ENCODE measurements around the gene DGKI.

Gene DGKI

GRCh38 chr7:137506031-137506430 lies 340.7 kb downstream of the DGKI start:
- Histone ChIP-seq H3K79me2 (ENCODE audit: control insufficient read depth, low read length) (no peaks in the 10 kb centered on the region), H3K36me3 (ENCODE audit: control insufficient read depth, low read length) (no peaks in the 10 kb centered on the region), H3F3A (ENCODE audit: control insufficient read depth, insufficient read depth) (no peaks in the 10 kb centered on the region), H3K9me3 (ENCODE audit: control insufficient read depth, insufficient read depth, low read length) (no peaks in the 10 kb centered on the region), H3K27ac (ENCODE audit: low read depth, low read length) (no peak overlapping the region), H3K27me3 (ENCODE audit: control insufficient read depth, low read length) (no peaks in the 10 kb centered on the region), H3K4me1 (ENCODE audit: control insufficient read depth, low read length) (no peaks in the 10 kb centered on the region), H3K4me2 (ENCODE audit: low read length) (no peak overlapping the region), H3K4me3 (ENCODE audit: low read length) (no peak overlapping the region), H4K20me1 (ENCODE audit: control insufficient read depth, insufficient read depth, low read depth, low read length) (no peaks in the 10 kb centered on the region), H3K9me2 (replicated peaks; ENCODE audit: control insufficient read depth, low read length) (no peaks in the 10 kb centered on the region)
- TF ChIP-seq EZH2phosphoT487 (IDR thresholded peaks at IDR 0.05; ENCODE audit: borderline replicate concordance, low read length), result no peak
- TF ChIP-seq CTCF (IDR thresholded peaks at IDR 0.05; ENCODE audit: low read depth, low read length, poor library complexity, severe bottlenecking), result no peak

GRCh38 chr7:137501562-137501961 lies 345.2 kb downstream of the DGKI start:
- no peak overlapping the region for H3K4me2 ChIP-seq (ENCODE audit: low read length)
- no peaks in the 10 kb centered on the region for H3K4me1 ChIP-seq (ENCODE audit: control insufficient read depth, low read length)
- no peaks in the 10 kb centered on the region for H3K9me2 ChIP-seq (replicated peaks; ENCODE audit: control insufficient read depth, low read length)
- H3K27me3 ChIP-seq (ENCODE audit: control insufficient read depth, low read length), result no peaks in the 10 kb centered on the region
- no peak overlapping the region for H3K4me3 ChIP-seq (ENCODE audit: low read length)
- H3K36me3 ChIP-seq (ENCODE audit: control insufficient read depth, low read length), result no peaks in the 10 kb centered on the region
- no peak overlapping the region for H3K27ac ChIP-seq (ENCODE audit: low read depth, low read length)
- H3K79me2 ChIP-seq (ENCODE audit: control insufficient read depth, low read length), result no peaks in the 10 kb centered on the region
- H4K20me1 ChIP-seq (ENCODE audit: control insufficient read depth, insufficient read depth, low read depth, low read length), result no peaks in the 10 kb centered on the region
- no peak for TF ChIP-seq EZH2phosphoT487 (IDR thresholded peaks at IDR 0.05; ENCODE audit: borderline replicate concordance, low read length)
- TF ChIP-seq CTCF (IDR thresholded peaks at IDR 0.05; ENCODE audit: low read depth, low read length, poor library complexity, severe bottlenecking), result no peak
- H3F3A ChIP-seq (ENCODE audit: control insufficient read depth, insufficient read depth), result no peaks in the 10 kb centered on the region
- no peaks in the 10 kb centered on the region for H3K9me3 ChIP-seq (ENCODE audit: control insufficient read depth, insufficient read depth, low read length)

GRCh38 chr7:137492889-137493288 lies 353.9 kb downstream of the DGKI start:
- Histone ChIP-seq H3F3A (ENCODE audit: control insufficient read depth, insufficient read depth) (no peaks in the 10 kb centered on the region), H3K9me2 (replicated peaks; ENCODE audit: control insufficient read depth, low read length) (no peaks in the 10 kb centered on the region), H4K20me1 (ENCODE audit: control insufficient read depth, insufficient read depth, low read depth, low read length) (no peaks in the 10 kb centered on the region), H3K4me3 (ENCODE audit: low read length) (no peak overlapping the region), H3K4me1 (ENCODE audit: control insufficient read depth, low read length) (no peaks in the 10 kb centered on the region), H3K36me3 (ENCODE audit: control insufficient read depth, low read length) (no peaks in the 10 kb centered on the region), H3K79me2 (ENCODE audit: control insufficient read depth, low read length) (no peaks in the 10 kb centered on the region), H3K27me3 (ENCODE audit: control insufficient read depth, low read length) (no peaks in the 10 kb centered on the region), H3K9me3 (ENCODE audit: control insufficient read depth, insufficient read depth, low read length) (peaks cover 5% of the 10 kb centered on the region; the same call in 1 of the 2 replicates), H3K27ac (ENCODE audit: low read depth, low read length) (no peak overlapping the region), H3K4me2 (ENCODE audit: low read length) (no peak overlapping the region)
- TF ChIP-seq EZH2phosphoT487 (IDR thresholded peaks at IDR 0.05; ENCODE audit: borderline replicate concordance, low read length) (no peak), CTCF (IDR thresholded peaks at IDR 0.05; ENCODE audit: low read depth, low read length, poor library complexity, severe bottlenecking) (no peak)

DNA sequence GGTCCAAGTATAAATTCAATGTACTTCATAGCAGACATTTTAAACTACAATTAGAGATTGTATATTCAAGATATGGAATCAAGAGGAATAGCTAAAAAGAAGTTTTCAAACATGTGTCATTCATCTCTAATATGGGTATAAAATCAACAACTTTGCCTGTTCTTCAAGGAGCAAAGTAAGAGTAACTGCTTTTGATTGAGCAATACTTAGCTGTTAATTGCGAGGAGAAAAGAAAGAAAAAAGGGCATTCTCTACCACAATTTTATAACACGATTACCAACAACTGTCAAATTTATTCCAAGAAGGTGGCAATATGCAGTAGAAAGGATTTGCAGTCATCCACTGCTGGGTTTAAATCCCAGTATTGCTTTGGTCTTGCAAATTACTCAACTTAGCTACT lies 356.9 kb downstream of the DGKI start:
- Histone ChIP-seq H3K4me1 (ENCODE audit: control insufficient read depth, low read length) (no peaks in the 10 kb centered on the region), H3K27ac (ENCODE audit: low read depth, low read length) (no peak overlapping the region), H3K27me3 (ENCODE audit: control insufficient read depth, low read length) (no peaks in the 10 kb centered on the region), H3K9me3 (ENCODE audit: control insufficient read depth, insufficient read depth, low read length) (peaks cover 5% of the 10 kb centered on the region; the same call in 1 of the 2 replicates), H3K36me3 (ENCODE audit: control insufficient read depth, low read length) (no peaks in the 10 kb centered on the region), H3K4me2 (ENCODE audit: low read length) (no peak overlapping the region), H3K4me3 (ENCODE audit: low read length) (no peak overlapping the region), H4K20me1 (ENCODE audit: control insufficient read depth, insufficient read depth, low read depth, low read length) (no peaks in the 10 kb centered on the region), H3F3A (ENCODE audit: control insufficient read depth, insufficient read depth) (no peaks in the 10 kb centered on the region), H3K9me2 (replicated peaks; ENCODE audit: control insufficient read depth, low read length) (no peaks in the 10 kb centered on the region), H3K79me2 (ENCODE audit: control insufficient read depth, low read length) (no peaks in the 10 kb centered on the region)
- TF ChIP-seq CTCF (IDR thresholded peaks at IDR 0.05; ENCODE audit: low read depth, low read length, poor library complexity, severe bottlenecking) (no peak), EZH2phosphoT487 (IDR thresholded peaks at IDR 0.05; ENCODE audit: borderline replicate concordance, low read length) (no peak)
